ENCODE results near the gene SIK3. TPM values are rescaled to one million over a fixed set of nuclear protein-coding genes. Genes with fewer than 3 reads are reported as not detected.

The SIK3 gene
- total and polyA plus RNA-seq, 2 experiments from 2014 or later, result 6.1 to 33.9 TPM

DNA sequence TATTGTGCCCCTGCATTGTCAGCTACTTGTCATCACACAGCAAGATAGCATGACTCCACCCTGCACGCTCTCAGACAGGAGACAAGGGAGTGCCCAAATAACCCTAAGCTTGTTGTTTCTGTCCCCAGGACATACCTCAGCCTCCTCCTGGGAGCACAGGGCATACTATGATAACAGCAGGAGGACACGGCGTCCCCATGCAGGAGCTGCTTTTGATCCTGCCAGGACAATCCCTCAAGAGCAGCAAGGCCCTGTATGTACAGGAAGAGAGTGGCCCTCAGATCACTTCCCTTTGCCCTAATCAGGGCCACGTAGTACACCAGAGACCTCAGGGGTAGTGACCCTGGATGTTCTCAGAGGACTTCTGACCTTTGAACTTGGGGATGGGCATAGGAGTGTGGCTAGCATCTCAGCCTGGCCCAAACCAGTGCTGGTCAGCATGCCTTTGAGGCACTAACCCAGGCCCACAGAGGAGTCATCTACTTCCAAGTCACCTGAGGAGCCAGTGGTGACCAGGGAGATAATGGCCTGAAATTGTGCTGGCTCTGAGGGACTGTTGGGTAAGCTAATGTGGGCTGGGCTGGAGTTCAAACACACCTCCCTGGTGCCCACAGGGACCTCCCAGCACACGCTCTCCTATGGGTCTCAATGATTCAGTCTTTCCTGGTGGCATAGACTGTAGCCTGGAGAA lies 284.3 kb downstream of the SIK3 start:
- H2AFZ ChIP-seq, result no peak overlapping the region
- peaks cover 6% of the 10 kb centered on the region for H3K27me3 Mint-ChIP-seq (ENCODE audit: insufficient read depth, low read depth, poor library complexity)
- no peaks in the 10 kb centered on the region for H3K36me3 ChIP-seq (ENCODE audit: insufficient read depth)
- ATAC-seq (no peak), DNase-seq (ENCODE audit: low spot score) (no peak)
- no peak overlapping the region for H3K27ac ChIP-seq (ENCODE audit: low read depth)
- TF ChIP-seq STAT1 (IDR thresholded peaks at IDR 0.05; ENCODE audit: unreplicated experiment), result no peak
- no peak for TF ChIP-seq CREB1 (CRISPR knock-in tag; IDR thresholded peaks at IDR 0.05; ENCODE audit: low read depth)
- TF ChIP-seq NANOG (IDR thresholded peaks at IDR 0.05; ENCODE audit: borderline replicate concordance), result no peak
- TF ChIP-seq EZH2 (IDR thresholded peaks at IDR 0.05; ENCODE audit: low read depth, unreplicated experiment), result no peak
- no peak for TF ChIP-seq POLR2AphosphoS5 (IDR thresholded peaks at IDR 0.05; ENCODE audit: low read depth)
- TF ChIP-seq, protein P1, sequence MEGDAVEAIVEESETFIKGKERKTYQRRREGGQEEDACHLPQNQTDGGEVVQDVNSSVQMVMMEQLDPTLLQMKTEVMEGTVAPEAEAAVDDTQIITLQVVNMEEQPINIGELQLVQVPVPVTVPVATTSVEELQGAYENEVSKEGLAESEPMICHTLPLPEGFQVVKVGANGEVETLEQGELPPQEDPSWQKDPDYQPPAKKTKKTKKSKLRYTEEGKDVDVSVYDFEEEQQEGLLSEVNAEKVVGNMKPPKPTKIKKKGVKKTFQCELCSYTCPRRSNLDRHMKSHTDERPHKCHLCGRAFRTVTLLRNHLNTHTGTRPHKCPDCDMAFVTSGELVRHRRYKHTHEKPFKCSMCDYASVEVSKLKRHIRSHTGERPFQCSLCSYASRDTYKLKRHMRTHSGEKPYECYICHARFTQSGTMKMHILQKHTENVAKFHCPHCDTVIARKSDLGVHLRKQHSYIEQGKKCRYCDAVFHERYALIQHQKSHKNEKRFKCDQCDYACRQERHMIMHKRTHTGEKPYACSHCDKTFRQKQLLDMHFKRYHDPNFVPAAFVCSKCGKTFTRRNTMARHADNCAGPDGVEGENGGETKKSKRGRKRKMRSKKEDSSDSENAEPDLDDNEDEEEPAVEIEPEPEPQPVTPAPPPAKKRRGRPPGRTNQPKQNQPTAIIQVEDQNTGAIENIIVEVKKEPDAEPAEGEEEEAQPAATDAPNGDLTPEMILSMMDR (conservative IDR thresholded peaks at IDR 0.05; ENCODE audit: low read depth in 2 of 2), result no peak
- no peak for TF ChIP-seq ZNF331 (CRISPR knock-in tag; IDR thresholded peaks at IDR 0.05; ENCODE audit: low read depth)
- TF ChIP-seq EZH2phosphoT487 (IDR thresholded peaks at IDR 0.05; ENCODE audit: unreplicated experiment), result no peak
- TF ChIP-seq, protein P2, sequence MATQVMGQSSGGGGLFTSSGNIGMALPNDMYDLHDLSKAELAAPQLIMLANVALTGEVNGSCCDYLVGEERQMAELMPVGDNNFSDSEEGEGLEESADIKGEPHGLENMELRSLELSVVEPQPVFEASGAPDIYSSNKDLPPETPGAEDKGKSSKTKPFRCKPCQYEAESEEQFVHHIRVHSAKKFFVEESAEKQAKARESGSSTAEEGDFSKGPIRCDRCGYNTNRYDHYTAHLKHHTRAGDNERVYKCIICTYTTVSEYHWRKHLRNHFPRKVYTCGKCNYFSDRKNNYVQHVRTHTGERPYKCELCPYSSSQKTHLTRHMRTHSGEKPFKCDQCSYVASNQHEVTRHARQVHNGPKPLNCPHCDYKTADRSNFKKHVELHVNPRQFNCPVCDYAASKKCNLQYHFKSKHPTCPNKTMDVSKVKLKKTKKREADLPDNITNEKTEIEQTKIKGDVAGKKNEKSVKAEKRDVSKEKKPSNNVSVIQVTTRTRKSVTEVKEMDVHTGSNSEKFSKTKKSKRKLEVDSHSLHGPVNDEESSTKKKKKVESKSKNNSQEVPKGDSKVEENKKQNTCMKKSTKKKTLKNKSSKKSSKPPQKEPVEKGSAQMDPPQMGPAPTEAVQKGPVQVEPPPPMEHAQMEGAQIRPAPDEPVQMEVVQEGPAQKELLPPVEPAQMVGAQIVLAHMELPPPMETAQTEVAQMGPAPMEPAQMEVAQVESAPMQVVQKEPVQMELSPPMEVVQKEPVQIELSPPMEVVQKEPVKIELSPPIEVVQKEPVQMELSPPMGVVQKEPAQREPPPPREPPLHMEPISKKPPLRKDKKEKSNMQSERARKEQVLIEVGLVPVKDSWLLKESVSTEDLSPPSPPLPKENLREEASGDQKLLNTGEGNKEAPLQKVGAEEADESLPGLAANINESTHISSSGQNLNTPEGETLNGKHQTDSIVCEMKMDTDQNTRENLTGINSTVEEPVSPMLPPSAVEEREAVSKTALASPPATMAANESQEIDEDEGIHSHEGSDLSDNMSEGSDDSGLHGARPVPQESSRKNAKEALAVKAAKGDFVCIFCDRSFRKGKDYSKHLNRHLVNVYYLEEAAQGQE (IDR thresholded peaks at IDR 0.05; ENCODE audit: unreplicated experiment), result no peak
- TF ChIP-seq ZNF114 (CRISPR knock-in tag; IDR thresholded peaks at IDR 0.05), result no peak
- TF ChIP-seq JUNB (IDR thresholded peaks at IDR 0.05; ENCODE audit: unreplicated experiment), result no peak
- TF ChIP-seq, protein P3, sequence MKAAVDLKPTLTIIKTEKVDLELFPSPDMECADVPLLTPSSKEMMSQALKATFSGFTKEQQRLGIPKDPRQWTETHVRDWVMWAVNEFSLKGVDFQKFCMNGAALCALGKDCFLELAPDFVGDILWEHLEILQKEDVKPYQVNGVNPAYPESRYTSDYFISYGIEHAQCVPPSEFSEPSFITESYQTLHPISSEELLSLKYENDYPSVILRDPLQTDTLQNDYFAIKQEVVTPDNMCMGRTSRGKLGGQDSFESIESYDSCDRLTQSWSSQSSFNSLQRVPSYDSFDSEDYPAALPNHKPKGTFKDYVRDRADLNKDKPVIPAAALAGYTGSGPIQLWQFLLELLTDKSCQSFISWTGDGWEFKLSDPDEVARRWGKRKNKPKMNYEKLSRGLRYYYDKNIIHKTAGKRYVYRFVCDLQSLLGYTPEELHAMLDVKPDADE (IDR thresholded peaks at IDR 0.05), result no peak
- TF ChIP-seq, protein P4, sequence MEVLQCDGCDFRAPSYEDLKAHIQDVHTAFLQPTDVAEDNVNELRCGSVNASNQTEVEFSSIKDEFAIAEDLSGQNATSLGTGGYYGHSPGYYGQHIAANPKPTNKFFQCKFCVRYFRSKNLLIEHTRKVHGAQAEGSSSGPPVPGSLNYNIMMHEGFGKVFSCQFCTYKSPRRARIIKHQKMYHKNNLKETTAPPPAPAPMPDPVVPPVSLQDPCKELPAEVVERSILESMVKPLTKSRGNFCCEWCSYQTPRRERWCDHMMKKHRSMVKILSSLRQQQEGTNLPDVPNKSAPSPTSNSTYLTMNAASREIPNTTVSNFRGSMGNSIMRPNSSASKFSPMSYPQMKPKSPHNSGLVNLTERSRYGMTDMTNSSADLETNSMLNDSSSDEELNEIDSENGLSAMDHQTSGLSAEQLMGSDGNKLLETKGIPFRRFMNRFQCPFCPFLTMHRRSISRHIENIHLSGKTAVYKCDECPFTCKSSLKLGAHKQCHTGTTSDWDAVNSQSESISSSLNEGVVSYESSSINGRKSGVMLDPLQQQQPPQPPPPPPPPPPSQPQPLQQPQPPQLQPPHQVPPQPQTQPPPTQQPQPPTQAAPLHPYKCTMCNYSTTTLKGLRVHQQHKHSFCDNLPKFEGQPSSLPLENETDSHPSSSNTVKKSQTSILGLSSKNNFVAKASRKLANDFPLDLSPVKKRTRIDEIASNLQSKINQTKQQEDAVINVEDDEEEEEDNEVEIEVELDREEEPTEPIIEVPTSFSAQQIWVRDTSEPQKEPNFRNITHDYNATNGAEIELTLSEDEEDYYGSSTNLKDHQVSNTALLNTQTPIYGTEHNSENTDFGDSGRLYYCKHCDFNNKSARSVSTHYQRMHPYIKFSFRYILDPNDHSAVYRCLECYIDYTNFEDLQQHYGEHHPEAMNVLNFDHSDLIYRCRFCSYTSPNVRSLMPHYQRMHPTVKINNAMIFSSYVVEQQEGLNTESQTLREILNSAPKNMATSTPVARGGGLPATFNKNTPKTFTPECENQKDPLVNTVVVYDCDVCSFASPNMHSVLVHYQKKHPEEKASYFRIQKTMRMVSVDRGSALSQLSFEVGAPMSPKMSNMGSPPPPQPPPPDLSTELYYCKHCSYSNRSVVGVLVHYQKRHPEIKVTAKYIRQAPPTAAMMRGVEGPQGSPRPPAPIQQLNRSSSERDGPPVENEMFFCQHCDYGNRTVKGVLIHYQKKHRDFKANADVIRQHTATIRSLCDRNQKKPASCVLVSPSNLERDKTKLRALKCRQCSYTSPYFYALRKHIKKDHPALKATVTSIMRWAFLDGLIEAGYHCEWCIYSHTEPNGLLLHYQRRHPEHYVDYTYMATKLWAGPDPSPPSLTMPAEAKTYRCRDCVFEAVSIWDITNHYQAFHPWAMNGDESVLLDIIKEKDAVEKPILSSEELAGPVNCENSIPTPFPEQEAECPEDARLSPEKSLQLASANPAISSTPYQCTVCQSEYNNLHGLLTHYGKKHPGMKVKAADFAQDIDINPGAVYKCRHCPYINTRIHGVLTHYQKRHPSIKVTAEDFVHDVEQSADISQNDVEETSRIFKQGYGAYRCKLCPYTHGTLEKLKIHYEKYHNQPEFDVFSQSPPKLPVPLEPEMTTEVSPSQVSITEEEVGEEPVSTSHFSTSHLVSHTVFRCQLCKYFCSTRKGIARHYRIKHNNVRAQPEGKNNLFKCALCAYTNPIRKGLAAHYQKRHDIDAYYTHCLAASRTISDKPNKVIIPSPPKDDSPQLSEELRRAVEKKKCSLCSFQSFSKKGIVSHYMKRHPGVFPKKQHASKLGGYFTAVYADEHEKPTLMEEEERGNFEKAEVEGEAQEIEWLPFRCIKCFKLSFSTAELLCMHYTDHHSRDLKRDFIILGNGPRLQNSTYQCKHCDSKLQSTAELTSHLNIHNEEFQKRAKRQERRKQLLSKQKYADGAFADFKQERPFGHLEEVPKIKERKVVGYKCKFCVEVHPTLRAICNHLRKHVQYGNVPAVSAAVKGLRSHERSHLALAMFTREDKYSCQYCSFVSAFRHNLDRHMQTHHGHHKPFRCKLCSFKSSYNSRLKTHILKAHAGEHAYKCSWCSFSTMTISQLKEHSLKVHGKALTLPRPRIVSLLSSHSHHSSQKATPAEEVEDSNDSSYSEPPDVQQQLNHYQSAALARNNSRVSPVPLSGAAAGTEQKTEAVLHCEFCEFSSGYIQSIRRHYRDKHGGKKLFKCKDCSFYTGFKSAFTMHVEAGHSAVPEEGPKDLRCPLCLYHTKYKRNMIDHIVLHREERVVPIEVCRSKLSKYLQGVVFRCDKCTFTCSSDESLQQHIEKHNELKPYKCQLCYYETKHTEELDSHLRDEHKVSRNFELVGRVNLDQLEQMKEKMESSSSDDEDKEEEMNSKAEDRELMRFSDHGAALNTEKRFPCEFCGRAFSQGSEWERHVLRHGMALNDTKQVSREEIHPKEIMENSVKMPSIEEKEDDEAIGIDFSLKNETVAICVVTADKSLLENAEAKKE (CRISPR knock-in tag; IDR thresholded peaks at IDR 0.05), result no peak
- no peaks in the 10 kb centered on the region for H3K36me3 Mint-ChIP-seq (ENCODE audit: low read depth)
- H3K4me3 ChIP-seq, result no peak overlapping the region
- H3K4me2 ChIP-seq, result no peak overlapping the region
- H3K27me3 ChIP-seq (ENCODE audit: insufficient read depth), result no peaks in the 10 kb centered on the region
- H3K4me3 Mint-ChIP-seq, result no peak overlapping the region
- H3K79me2 ChIP-seq (replicated peaks; ENCODE audit: insufficient read depth), result no peaks in the 10 kb centered on the region
- H3K4me1 ChIP-seq (ENCODE audit: insufficient read depth), result no peaks in the 10 kb centered on the region
- no peaks in the 10 kb centered on the region for H3K9me3 Mint-ChIP-seq
- no peaks in the 10 kb centered on the region for H3F3A ChIP-seq (replicated peaks; ENCODE audit: low read depth)
- no peaks in the 10 kb centered on the region for H3K4me1 Mint-ChIP-seq
- H3K27ac Mint-ChIP-seq, result no peak overlapping the region
- H4K20me1 ChIP-seq (replicated peaks; ENCODE audit: insufficient read depth), result no peaks in the 10 kb centered on the region
- 0 out of 2 replicates have a peak, but pooled peaks cover 2% of the 10 kb centered on the region for H3K9me2 ChIP-seq (ENCODE audit: insufficient read depth)

Measured in GM23338 (cell line).